Measurements from ENCODE around the gene FNDC11. TPM values are rescaled to one million over a fixed set of nuclear protein-coding genes. Genes with fewer than 3 reads are reported as not detected.
A peak's percentile ranks its signal among the peaks of the same experiment; 100 is the strongest.

Gene FNDC11
- total RNA-seq, 8 experiments from 2014 or later = 0.36 to 3.5 (median 2.0) TPM

- in situ Hi-C loops (cut with MboI; ENCODE audit: low pct_unique_long_range_greater_than_20kb in 2 of 9, low sequenced_read_pairs in 9 of 9, unreplicated experiment in 9 of 9) = no loop called here
- H3K4me1 ChIP-seq (replicated peaks in 1 of 2) = peaks cover 2 to 7% of the 10 kb centered on the region in 2 donors
- ATAC-seq (replicated peaks in 6 of 8) = no peak
- no peak overlapping the region for H3K4me3 ChIP-seq
- H3K27ac ChIP-seq = no peak overlapping the region
- 82 to 100% methylated on average over 1 to 6 of the region's 36 CpGs; no CpG with 5 or more reads in 8 of the 10 experiments for WGBS, 10 experiments
These were observed 7.9 kb downstream of the FNDC11 start for GRCh38 chr20:63561624-63562396.

- in situ Hi-C loops (cut with MboI; ENCODE audit: low pct_unique_long_range_greater_than_20kb in 2 of 9, low sequenced_read_pairs in 9 of 9, unreplicated experiment in 9 of 9) = no loop called here
- ATAC-seq (replicated peaks in 6 of 8) = no peak
- H3K27ac ChIP-seq = no peak overlapping the region
- no peaks in the 10 kb centered on the region for H3K4me1 ChIP-seq (replicated peaks in 1 of 2)
- H3K4me3 ChIP-seq = no peak overlapping the region
- WGBS, 10 experiments = 86 to 89% methylated on average over 12 to 13 of the region's 54 CpGs; no CpG with 5 or more reads in 8 of the 10 experiments
These were observed 8.7 kb downstream of the FNDC11 start for GRCh38 chr20:63562461-63563224.

- 90 to 94% (median 91%) methylated on average over 2 to 8 of the region's 55 CpGs; no CpG with 5 or more reads in 7 of the 10 experiments for WGBS, 10 experiments
- Histone ChIP-seq H3K4me3 (no peak overlapping the region), H3K27ac (no peak overlapping the region), H3K4me1 (replicated peaks in 1 of 2) (no peaks in the 10 kb centered on the region)
- in situ Hi-C loops (cut with MboI; ENCODE audit: low pct_unique_long_range_greater_than_20kb in 2 of 9, low sequenced_read_pairs in 9 of 9, unreplicated experiment in 9 of 9) = no loop called here
- no peak for ATAC-seq (replicated peaks in 6 of 8)
These were observed 9.4 kb downstream of the FNDC11 start for GRCh38 chr20:63563225-63563935.

GRCh38 chr20:63564036-63564810 lies 10.3 kb downstream of the FNDC11 start:
- Histone ChIP-seq H3K4me1 (replicated peaks in 1 of 2) (no peaks in the 10 kb centered on the region), H3K27ac (no peak overlapping the region), H3K4me3 (no peak overlapping the region)
- in situ Hi-C loops (cut with MboI; ENCODE audit: low pct_unique_long_range_greater_than_20kb in 2 of 9, low sequenced_read_pairs in 9 of 9, unreplicated experiment in 9 of 9) = no loop called here
- WGBS, 10 experiments = 80 to 100% (median 91%) methylated on average over 4 to 7 of the region's 62 CpGs; no CpG with 5 or more reads in 6 of the 10 experiments
- ATAC-seq (replicated peaks in 6 of 8) = no peak

- WGBS, 10 experiments = 80 to 95% (median 92%) methylated on average over 3 to 13 of the region's 61 CpGs; no CpG with 5 or more reads in 3 of the 10 experiments
- no peaks in the 10 kb centered on the region for H3K4me1 ChIP-seq (replicated peaks in 1 of 2)
- H3K4me3 ChIP-seq = no peak overlapping the region
- ATAC-seq (replicated peaks in 6 of 8) = no peak
- in situ Hi-C loops (cut with MboI; ENCODE audit: low pct_unique_long_range_greater_than_20kb in 2 of 9, low sequenced_read_pairs in 9 of 9, unreplicated experiment in 9 of 9) = no loop called here
- H3K27ac ChIP-seq = no peak overlapping the region
These were observed 11.2 kb downstream of the FNDC11 start for GRCh38 chr20:63565021-63565698.

GRCh38 chr20:63565699-63566335 lies 11.9 kb downstream of the FNDC11 start:
- peak in 3 of 8 experiments; percentile 3 to 5 (median 3) for ATAC-seq (replicated peaks in 6 of 8)
- Histone ChIP-seq H3K4me3 (no peak overlapping the region), H3K27ac (no peak overlapping the region), H3K4me1 (replicated peaks in 1 of 2) (no peaks in the 10 kb centered on the region)
- WGBS, 10 experiments = 70 to 94% (median 91%) methylated on average over 2 to 12 of the region's 43 CpGs; no CpG with 5 or more reads in 5 of the 10 experiments
- in situ Hi-C loops (cut with MboI; ENCODE audit: low pct_unique_long_range_greater_than_20kb in 2 of 9, low sequenced_read_pairs in 9 of 9, unreplicated experiment in 9 of 9) = no loop called here

- Histone ChIP-seq H3K27ac (no peak overlapping the region), H3K4me1 (replicated peaks in 1 of 2) (no peaks in the 10 kb centered on the region), H3K4me3 (no peak overlapping the region)
- ATAC-seq (replicated peaks in 6 of 8) = peak in 5 of 8 experiments; percentile 8 to 38 (median 21)
- in situ Hi-C loops (cut with MboI; ENCODE audit: low pct_unique_long_range_greater_than_20kb in 2 of 9, low sequenced_read_pairs in 9 of 9, unreplicated experiment in 9 of 9) = no loop called here
- 81 to 100% (median 100%) methylated on average over 1 to 4 of the region's 46 CpGs; no CpG with 5 or more reads in 7 of the 10 experiments for WGBS, 10 experiments
These were observed 12.6 kb downstream of the FNDC11 start for GRCh38 chr20:63566395-63567135.

- Histone ChIP-seq H3K4me3 (no peak overlapping the region), H3K27ac (no peak overlapping the region), H3K4me1 (replicated peaks in 1 of 2) (no peaks in the 10 kb centered on the region)
- no CpG with 5 or more reads among the region's 22 CpGs for WGBS, 10 experiments
- in situ Hi-C loops (cut with MboI; ENCODE audit: low pct_unique_long_range_greater_than_20kb in 2 of 9, low sequenced_read_pairs in 9 of 9, unreplicated experiment in 9 of 9) = no loop called here
- ATAC-seq (replicated peaks in 6 of 8) = peak in 1 of 8 experiments; percentile 8
These were observed 13.1 kb downstream of the FNDC11 start for GRCh38 chr20:63567136-63567385.

GRCh38 chr20:63567386-63568169 lies 13.6 kb downstream of the FNDC11 start:
- in situ Hi-C loops (cut with MboI; ENCODE audit: low pct_unique_long_range_greater_than_20kb in 2 of 9, low sequenced_read_pairs in 9 of 9, unreplicated experiment in 9 of 9) = no loop called here
- ATAC-seq (replicated peaks in 6 of 8) = peak in 2 of 8 experiments; percentile 1 to 10
- Histone ChIP-seq H3K27ac (no peak overlapping the region), H3K4me3 (no peak overlapping the region), H3K4me1 (replicated peaks in 1 of 2) (no peaks in the 10 kb centered on the region)
- WGBS, 10 experiments = 33 to 100% (median 80%) methylated on average over 1 to 4 of the region's 37 CpGs; no CpG with 5 or more reads in 5 of the 10 experiments

- H3K4me3 ChIP-seq = no peak overlapping the region
- H3K4me1 ChIP-seq (replicated peaks in 1 of 2) = peaks cover 0 to 5% of the 10 kb centered on the region in 2 donors
- in situ Hi-C loops (cut with MboI; ENCODE audit: low pct_unique_long_range_greater_than_20kb in 2 of 9, low sequenced_read_pairs in 9 of 9, unreplicated experiment in 9 of 9) = no loop called here
- WGBS, 10 experiments = 80 to 100% (median 93%) methylated on average over 1 to 3 of the region's 43 CpGs; no CpG with 5 or more reads in 4 of the 10 experiments
- no peak for ATAC-seq (replicated peaks in 6 of 8)
- no peak overlapping the region for H3K27ac ChIP-seq
These were observed 14.4 kb downstream of the FNDC11 start for GRCh38 chr20:63568170-63568981.

Data from motor neuron (in vitro differentiated cells).